ENCODE data around the gene FAM107B. TPM values are rescaled to one million over a fixed set of nuclear protein-coding genes. Genes with fewer than 3 reads are reported as not detected.

FAM107B gene
- total and polyA plus RNA-seq, 2 of the 13 experiments (the other 11 are each of a cell fraction or from before 2014, with no cell fraction given) = 15.7 to 24.8 TPM

DNA sequence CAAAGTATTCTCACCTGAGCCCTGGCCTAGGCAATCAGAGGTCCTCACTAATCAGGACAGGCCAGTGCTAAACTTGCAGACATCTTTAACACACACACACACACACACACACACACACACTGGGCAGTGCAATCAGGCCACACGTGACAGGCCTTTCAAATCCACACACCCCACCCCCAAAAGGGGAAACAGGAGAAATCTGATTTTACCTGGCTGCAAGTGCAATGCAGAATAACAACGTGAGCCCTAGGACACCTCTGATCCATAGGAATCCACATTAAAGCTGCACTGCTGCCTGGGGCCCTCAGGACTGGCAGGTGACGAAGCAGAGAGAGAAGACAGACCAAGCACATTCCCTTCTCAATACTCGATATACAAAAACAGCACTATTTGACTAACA is 218.9 kb downstream of the FAM107B start (continued):
- no peak for TF ChIP-seq TFAP4 (IDR thresholded peaks at IDR 0.05; ENCODE audit: borderline replicate concordance, low read depth)
- TF ChIP-seq TBL1XR1 (IDR thresholded peaks at IDR 0.05; ENCODE audit: borderline replicate concordance, low read length, partially characterized antibody) = no peak
- TF ChIP-seq NCOA5 (CRISPR knock-in tag; IDR thresholded peaks at IDR 0.05) = no peak
- TF ChIP-seq MZF1 (CRISPR knock-in tag; IDR thresholded peaks at IDR 0.05; ENCODE audit: borderline replicate concordance) = no peak
- TF ChIP-seq RFXAP (CRISPR knock-in tag; IDR thresholded peaks at IDR 0.05; ENCODE audit: borderline replicate concordance) = no peak
- no peak for TF ChIP-seq ZFP37 (CRISPR knock-in tag; IDR thresholded peaks at IDR 0.05; ENCODE audit: borderline replicate concordance)

GRCh38 chr10:14554491-14555205 is 220.0 kb downstream of the FAM107B start:
- H3K4me1 ChIP-seq (ENCODE audit: insufficient read depth, low read length) = peaks cover 84% of the 10 kb centered on the region
- CTCF ChIA-PET (ENCODE audit: low intra/inter-chr PET ratio, low total read pairs) = interaction anchor here (1.4 kb wide), 1 partner anchor 18 kb away, joined by 6 read pairs; no protein-coding TSS in a partner anchor
- TF ChIP-seq KAT7 (CRISPR knock-in tag; IDR thresholded peaks at IDR 0.05; ENCODE audit: borderline replicate concordance) (no peak), ZNF441 (CRISPR knock-in tag; IDR thresholded peaks at IDR 0.05; ENCODE audit: borderline replicate concordance) (no peak), TBL1XR1 (IDR thresholded peaks at IDR 0.05; ENCODE audit: borderline replicate concordance, low read length, partially characterized antibody) (no peak), ZNF12 (CRISPR knock-in tag; IDR thresholded peaks at IDR 0.05) (peak; percentile 91), TEAD2 (CRISPR knock-in tag; IDR thresholded peaks at IDR 0.05) (no peak), DR1 (CRISPR knock-in tag; IDR thresholded peaks at IDR 0.05) (no peak), RFXAP (CRISPR knock-in tag; IDR thresholded peaks at IDR 0.05; ENCODE audit: borderline replicate concordance) (no peak), ZNF850 (CRISPR knock-in tag; conservative IDR thresholded peaks at IDR 0.05) (no peak), ZSCAN9 (CRISPR knock-in tag; IDR thresholded peaks at IDR 0.05; ENCODE audit: borderline replicate concordance) (no peak)
- TF ChIP-seq, protein P1, sequence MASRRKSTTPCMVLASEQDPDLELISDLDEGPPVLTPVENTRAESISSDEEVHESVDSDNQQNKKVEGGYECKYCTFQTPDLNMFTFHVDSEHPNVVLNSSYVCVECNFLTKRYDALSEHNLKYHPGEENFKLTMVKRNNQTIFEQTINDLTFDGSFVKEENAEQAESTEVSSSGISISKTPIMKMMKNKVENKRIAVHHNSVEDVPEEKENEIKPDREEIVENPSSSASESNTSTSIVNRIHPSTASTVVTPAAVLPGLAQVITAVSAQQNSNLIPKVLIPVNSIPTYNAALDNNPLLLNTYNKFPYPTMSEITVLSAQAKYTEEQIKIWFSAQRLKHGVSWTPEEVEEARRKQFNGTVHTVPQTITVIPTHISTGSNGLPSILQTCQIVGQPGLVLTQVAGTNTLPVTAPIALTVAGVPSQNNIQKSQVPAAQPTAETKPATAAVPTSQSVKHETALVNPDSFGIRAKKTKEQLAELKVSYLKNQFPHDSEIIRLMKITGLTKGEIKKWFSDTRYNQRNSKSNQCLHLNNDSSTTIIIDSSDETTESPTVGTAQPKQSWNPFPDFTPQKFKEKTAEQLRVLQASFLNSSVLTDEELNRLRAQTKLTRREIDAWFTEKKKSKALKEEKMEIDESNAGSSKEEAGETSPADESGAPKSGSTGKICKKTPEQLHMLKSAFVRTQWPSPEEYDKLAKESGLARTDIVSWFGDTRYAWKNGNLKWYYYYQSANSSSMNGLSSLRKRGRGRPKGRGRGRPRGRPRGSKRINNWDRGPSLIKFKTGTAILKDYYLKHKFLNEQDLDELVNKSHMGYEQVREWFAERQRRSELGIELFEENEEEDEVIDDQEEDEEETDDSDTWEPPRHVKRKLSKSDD (CRISPR knock-in tag; IDR thresholded peaks at IDR 0.05; ENCODE audit: low read depth) = no peak
- TF ChIP-seq, protein P2, sequence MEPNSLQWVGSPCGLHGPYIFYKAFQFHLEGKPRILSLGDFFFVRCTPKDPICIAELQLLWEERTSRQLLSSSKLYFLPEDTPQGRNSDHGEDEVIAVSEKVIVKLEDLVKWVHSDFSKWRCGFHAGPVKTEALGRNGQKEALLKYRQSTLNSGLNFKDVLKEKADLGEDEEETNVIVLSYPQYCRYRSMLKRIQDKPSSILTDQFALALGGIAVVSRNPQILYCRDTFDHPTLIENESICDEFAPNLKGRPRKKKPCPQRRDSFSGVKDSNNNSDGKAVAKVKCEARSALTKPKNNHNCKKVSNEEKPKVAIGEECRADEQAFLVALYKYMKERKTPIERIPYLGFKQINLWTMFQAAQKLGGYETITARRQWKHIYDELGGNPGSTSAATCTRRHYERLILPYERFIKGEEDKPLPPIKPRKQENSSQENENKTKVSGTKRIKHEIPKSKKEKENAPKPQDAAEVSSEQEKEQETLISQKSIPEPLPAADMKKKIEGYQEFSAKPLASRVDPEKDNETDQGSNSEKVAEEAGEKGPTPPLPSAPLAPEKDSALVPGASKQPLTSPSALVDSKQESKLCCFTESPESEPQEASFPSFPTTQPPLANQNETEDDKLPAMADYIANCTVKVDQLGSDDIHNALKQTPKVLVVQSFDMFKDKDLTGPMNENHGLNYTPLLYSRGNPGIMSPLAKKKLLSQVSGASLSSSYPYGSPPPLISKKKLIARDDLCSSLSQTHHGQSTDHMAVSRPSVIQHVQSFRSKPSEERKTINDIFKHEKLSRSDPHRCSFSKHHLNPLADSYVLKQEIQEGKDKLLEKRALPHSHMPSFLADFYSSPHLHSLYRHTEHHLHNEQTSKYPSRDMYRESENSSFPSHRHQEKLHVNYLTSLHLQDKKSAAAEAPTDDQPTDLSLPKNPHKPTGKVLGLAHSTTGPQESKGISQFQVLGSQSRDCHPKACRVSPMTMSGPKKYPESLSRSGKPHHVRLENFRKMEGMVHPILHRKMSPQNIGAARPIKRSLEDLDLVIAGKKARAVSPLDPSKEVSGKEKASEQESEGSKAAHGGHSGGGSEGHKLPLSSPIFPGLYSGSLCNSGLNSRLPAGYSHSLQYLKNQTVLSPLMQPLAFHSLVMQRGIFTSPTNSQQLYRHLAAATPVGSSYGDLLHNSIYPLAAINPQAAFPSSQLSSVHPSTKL (CRISPR knock-in tag; IDR thresholded peaks at IDR 0.05) = 0 out of 2 replicates have a peak, but pooled peaks have one; percentile 2

More at GRCh38 chr10:14554491-14555205, 220.0 kb downstream of the FAM107B start:
- H3K9me3 ChIP-seq (ENCODE audit: low read length) = no peaks in the 10 kb centered on the region
- POLR2A ChIA-PET = no interaction called here
- H3K79me2 ChIP-seq (ENCODE audit: insufficient read depth, low read length) = peaks cover 38% of the 10 kb centered on the region
- intact Hi-C loops (cut with micrococcal nuclease; ENCODE audit: unreplicated experiment) (loop anchor here (5.0 kb wide), 1 partner anchor 53 kb away; no protein-coding TSS in a partner anchor), in situ Hi-C loops (cut with HindIII; ENCODE audit: extremely low pct_ligation_motif_present, low pct_unique_long_range_greater_than_20kb) (no loop called here)
- no peak for ATAC-seq
- WGBS (ENCODE audit: low lambda C conversion rate) = 96% methylated on average over 3 of the region's 3 CpGs
- H3K4me2 ChIP-seq (ENCODE audit: low read depth, low read length) = no peak overlapping the region
- no peak overlapping the region for H3K4me3 ChIP-seq (replicated peaks in 1 of 3; ENCODE audit: insufficient read depth in 1 of 3, low read depth in 2 of 3, low read length in 3 of 3)
- no peak overlapping the region for H3K9ac ChIP-seq (ENCODE audit: insufficient read depth, low read depth, low read length)
- H3K27ac ChIP-seq (ENCODE audit: extremely low read length, insufficient read depth, low read length) = no peak overlapping the region
- H4K20me1 ChIP-seq (ENCODE audit: insufficient read depth, low read length) = peaks cover 3% of the 10 kb centered on the region
- no peaks in the 10 kb centered on the region for H3K27me3 ChIP-seq (ENCODE audit: control insufficient read depth in 1 of 2, insufficient read depth in 2 of 2, low read length in 2 of 2)
- FAIRE-seq = no peak
- no peaks in the 10 kb centered on the region; a peak in 1 of 5 replicates for H3K36me3 ChIP-seq (replicated peaks in 1 of 2; ENCODE audit: control insufficient read depth in 1 of 2, insufficient read depth in 2 of 2, low read length in 2 of 2)
- H2AFZ ChIP-seq (ENCODE audit: low read length) = no peak overlapping the region
- no peak for DNase-seq (ENCODE audit: low spot score)
- BruUV-seq (replicated peaks) = no TSS peak
